SU-DHL-6 (cell line): ENCODE results near the gene ZIC2.

Experiments used
- CTCF ChIP-seq: fragments of 200-600 bp; sonication (generic); IDR thresholded peaks from one replicate; pipeline ENCODE4 v1.5.1; 2017; ENCODE audit warnings: antibody characterized with exemption, mild to moderate bottlenecking, low read length, moderate library complexity; ENCODE audit not compliant: insufficient read depth, poor library complexity, severe bottlenecking
- EZH2phosphoT487 ChIP-seq: fragments of 200-600 bp; sonication (generic), shearing (Covaris generic); conservative IDR thresholded peaks from 2 replicates; pipeline ENCODE4 v1.6.1; 2018; ENCODE audit warnings: mild to moderate bottlenecking, antibody characterized with exemption, low read length, moderate library complexity, mixed read lengths

GRCh38 chr13:99961636-99962035 lies 19.9 kb upstream of the ZIC2 start:
- TF ChIP-seq CTCF (no peak), EZH2phosphoT487 (no peak)
